OCI-LY7 (cell line): ENCODE measurements around the gene FUT8. TPM values are rescaled to one million over a fixed set of nuclear protein-coding genes. Genes with fewer than 3 reads are reported as not detected.

Experiments
- Bru-seq: library from RNA; stranded (reverse); fragments of 400-500 nt; gene quantifications from one replicate; lab custom pipeline; 2021; lab: Mats Ljungman, UMichigan
- BruChase-seq, 2 experiments: library from RNA; stranded (reverse); fragments of 400-500 nt; gene quantifications; one replicate each; lab custom pipeline; 2021; lab: Mats Ljungman, UMichigan
- BruUV-seq: library from RNA; stranded (reverse); fragments of 400-500 nt; replicated peaks from 2 replicates; lab custom pipeline; 2021; lab: Mats Ljungman, UMichigan
- CTCF ChIA-PET: fragments of 300-600 bp; sonication (Branson Sonifier 250); formaldehyde crosslinking; loops from one replicate; lab custom pipeline; 2022; ENCODE audit warnings: antibody characterized with exemption; ENCODE audit not compliant: unreplicated experiment; lab: Charles Lee
- POLR2A ChIA-PET: fragments of 300-600 bp; sonication (Branson Sonifier 250); formaldehyde crosslinking; loops from one replicate; lab custom pipeline; 2022; ENCODE audit warnings: antibody characterized with exemption; lab: Charles Lee
- DNase-seq: peaks from one replicate; pipeline ENCODE4 v3.0.0-alpha.2; 2015; ENCODE audit warnings: low spot score
- H2AFZ ChIP-seq: fragments of 200-600 bp; sonication (generic), shearing (Covaris generic); 2 replicates; pipeline ENCODE4 v1.6.1; 2014; ENCODE audit warnings: mild to moderate bottlenecking, antibody characterized with exemption, low read length, moderate library complexity
- H3K27ac ChIP-seq: fragments of 200-600 bp; sonication (generic); 2 replicates; pipeline ENCODE4 v1.5.1; 2014; ENCODE audit warnings: mixed run types, low read depth, mild to moderate bottlenecking, moderate library complexity, low read length, inconsistent platforms; ENCODE audit not compliant: poor library complexity, severe bottlenecking
- H3K36me3 ChIP-seq: fragments of 200-600 bp; sonication (generic); 2 replicates; pipeline ENCODE4 v1.6.1; 2014; ENCODE audit warnings: mild to moderate bottlenecking, antibody characterized with exemption, low read length, moderate library complexity, mixed read lengths; ENCODE audit not compliant: insufficient read depth
- H3K4me1 ChIP-seq: fragments of 200-600 bp; sonication (generic); 2 replicates; pipeline ENCODE4 v1.5.1; 2014; ENCODE audit warnings: mild to moderate bottlenecking, low read length; ENCODE audit not compliant: insufficient read depth, poor library complexity, severe bottlenecking
- H3K4me2 ChIP-seq: fragments of 200-600 bp; sonication (generic); 2 replicates; pipeline ENCODE4 v1.6.1; 2014; ENCODE audit warnings: mild to moderate bottlenecking, low read length
- H3K4me3 ChIP-seq: fragments of 200-600 bp; sonication (generic); 2 replicates; pipeline ENCODE4 v1.5.1; 2014; ENCODE audit warnings: mild to moderate bottlenecking, low read depth, low read length; ENCODE audit not compliant: poor library complexity, severe bottlenecking
- H3K79me2 ChIP-seq: fragments of 200-600 bp; sonication (generic); 2 replicates; pipeline ENCODE4 v1.6.1; 2016; ENCODE audit warnings: low read depth, mild to moderate bottlenecking, low read length, moderate library complexity, mixed read lengths; ENCODE audit not compliant: insufficient read depth
- H3K9me2 ChIP-seq: fragments of 200-600 bp; sonication (generic); 2 replicates; pipeline ENCODE4 v1.6.1; 2016; ENCODE audit warnings: mild to moderate bottlenecking, low read length, mixed read lengths; ENCODE audit not compliant: insufficient read depth
- H3K9me3 ChIP-seq: fragments of 200-600 bp; sonication (generic); 2 replicates; pipeline ENCODE4 v1.6.1; 2014; ENCODE audit warnings: mild to moderate bottlenecking, mixed run types, low read length, mixed read lengths
- H4K20me1 ChIP-seq: fragments of 200-600 bp; sonication (generic); 2 replicates; pipeline ENCODE4 v1.6.1; 2014; ENCODE audit warnings: mild to moderate bottlenecking, antibody characterized with exemption, low read length, moderate library complexity, mixed read lengths; ENCODE audit not compliant: insufficient read depth
- CTCF ChIP-seq: fragments of 200-600 bp; sonication (generic); conservative IDR thresholded peaks from 2 replicates; pipeline ENCODE4 v1.5.1; 2014; ENCODE audit warnings: mild to moderate bottlenecking, antibody characterized with exemption, low read length, moderate library complexity, mixed read lengths
- EZH2phosphoT487 ChIP-seq: fragments of 200-600 bp; sonication (generic); IDR thresholded peaks from 2 replicates; pipeline ENCODE4 v1.6.1; 2018; ENCODE audit warnings: low read depth, borderline replicate concordance, mild to moderate bottlenecking, mixed run types, antibody characterized with exemption, low read length, moderate library complexity, mixed read lengths
- intact Hi-C: fragments of 100-400 bp; cut with micrococcal nuclease; formaldehyde crosslinking; loops from one replicate; pipeline ENCODE4 v1.10.0; 2022; ENCODE audit not compliant: unreplicated experiment
- long read RNA-seq: library from polyadenylated mRNA; stranded (forward); transcript quantifications from one replicate; pipeline ENCODE4 v2.0.0, GENCODE V29; 2022
- total RNA-seq, 2 experiments: library from RNA; depleted of rRNA in 1 of 2; stranded (reverse); fragments of >200 nt in 1 of 2; shearing (Covaris generic) in 1 of 2; gene quantifications; 2 replicates each; pipeline ENCODE4 v1.2.3, GENCODE V29; 2014 to 2022

Gene FUT8
- total RNA-seq (2014; rRNA removed; shearing (Covaris generic)) (90.3 and 128 TPM in 2 replicates), total RNA-seq (2022) (157 and 174 TPM in 2 replicates), Bru-seq, nascent RNA (percentile 97 among the genes with signal in this experiment), BruChase-seq, experiment 1, labeled RNA remaining after a 6-hour chase (percentile 90 among the genes with signal in this experiment), BruChase-seq, experiment 2, labeled RNA remaining after a 2-hour chase (percentile 89 among the genes with signal in this experiment)
- long read RNA-seq, full-length matches to known transcripts = 44 of 133 reads
- long read RNA-seq, partial matches to known transcripts = 18 of 133 reads
- long read RNA-seq, other reads (novel, unspliced or antisense) = 71 of 133 reads

- H3K4me2 ChIP-seq = peak within 1 kb of the TSS; percentile 82
- peaks cover 19% of the 10 kb centered on the region for H3K36me3 ChIP-seq
- ChIA-PET CTCF (interaction anchor here (0.9 to 1.7 kb wide), 8 partner anchors 52 to 412 kb away, joined by 3 to 14 read pairs (median 6); no protein-coding TSS in a partner anchor), POLR2A (interaction anchor here (0.5 to 3.8 kb wide), 34 partner anchors 10 to 243 kb away, joined by 3 to 77 read pairs (median 6); no protein-coding TSS in a partner anchor)
- DNase-seq = peak; percentile 95
- intact Hi-C loops = loop anchor here (1.0 to 5.0 kb wide), 6 partner anchors 59 to 660 kb away; no protein-coding TSS in a partner anchor
- no peaks in the 10 kb centered on the region for H3K9me3 ChIP-seq
- no peaks in the 10 kb centered on the region for H3K9me2 ChIP-seq
- no TSS peak for BruUV-seq
- peaks cover 11% of the 10 kb centered on the region; the same call in 1 of the 2 replicates for H4K20me1 ChIP-seq
- H2AFZ ChIP-seq = peak within 1 kb of the TSS; percentile 37; the same call in 1 of the 2 replicates
- peaks cover 31% of the 10 kb centered on the region for H3K4me1 ChIP-seq
- peak within 1 kb of the TSS; percentile 85 for H3K27ac ChIP-seq
- peak within 1 kb of the TSS; percentile 91 for H3K4me3 ChIP-seq
- TF ChIP-seq CTCF = peak; percentile 75
- TF ChIP-seq EZH2phosphoT487 = no peak
- peaks cover 69% of the 10 kb centered on the region for H3K79me2 ChIP-seq
Measured at GRCh38 chr14:65412032-65412846, at the start of gene FUT8. Gene FUT8 (plus strand): TSS chr14:65412730. CDS start chr14:65561564, 148,834 bp downstream.

GRCh38 chr14:65366802-65367565 is 45.5 kb upstream of the FUT8 start:
- intact Hi-C loops = no loop called here
- Histone ChIP-seq H3K4me3 (no peak overlapping the region), H3K9me3 (no peaks in the 10 kb centered on the region), H3K36me3 (no peaks in the 10 kb centered on the region), H3K4me1 (peaks cover 19% of the 10 kb centered on the region), H3K9me2 (no peaks in the 10 kb centered on the region), H2AFZ (no peak overlapping the region), H3K79me2 (no peaks in the 10 kb centered on the region), H3K27ac (no peak overlapping the region), H4K20me1 (no peaks in the 10 kb centered on the region), H3K4me2 (peak overlapping the region; percentile 42)
- TF ChIP-seq CTCF (no peak), EZH2phosphoT487 (no peak)
- ChIA-PET POLR2A (interaction anchor here (0.7 to 1.5 kb wide), 2 partner anchors 32 to 35 kb away, joined by 3 read pairs; no protein-coding TSS in a partner anchor), CTCF (no interaction called here)
- no TSS peak for BruUV-seq
- DNase-seq = no peak
